NCI-H345 treated with DMSO at 0.1 percent for 48 hours (cell line): ENCODE results near the gene KNSTRN.

Experiments used
- DNase-seq: peaks from one replicate; lab custom pipeline; 2025; ENCODE audit not compliant: unreplicated experiment; lab: John Stamatoyannopoulos, UW

Gene KNSTRN

GRCh38 chr15:40392986-40393948, 10.7 kb downstream of the KNSTRN start:
- no peak for DNase-seq

GRCh38 chr15:40397688-40398412, 15.3 kb downstream of the KNSTRN start:
- no peak for DNase-seq

- no peak for DNase-seq
Measured at GRCh38 chr15:40398413-40398873, 15.9 kb downstream of the KNSTRN start.

- DNase-seq, result no peak
Measured at GRCh38 chr15:40399370-40399769, 16.8 kb downstream of the KNSTRN start.

GRCh38 chr15:40405501-40406381, 23.2 kb downstream of the KNSTRN start, which contains the start of gene IVD:
IVD (plus strand) TSS chr15:40405795; CDS start chr15:40405828, 33 bp downstream.
- DNase-seq, result peak; percentile 62

GRCh38 chr15:40407330-40407990, 24.9 kb downstream of the KNSTRN start:
- no peak for DNase-seq

GRCh38 chr15:40409366-40409765, 26.8 kb downstream of the KNSTRN start:
- no peak for DNase-seq

GRCh38 chr15:40410476-40410875, 28.0 kb downstream of the KNSTRN start:
- DNase-seq, result no peak

- no peak for DNase-seq
Measured at GRCh38 chr15:40412095-40412759, 29.7 kb downstream of the KNSTRN start.

GRCh38 chr15:40413036-40413435, 30.5 kb downstream of the KNSTRN start:
- no peak for DNase-seq

- DNase-seq, result no peak
Measured at GRCh38 chr15:40414816-40415215, 32.3 kb downstream of the KNSTRN start.

- DNase-seq, result no peak
Measured at GRCh38 chr15:40415226-40415625, 32.7 kb downstream of the KNSTRN start.

- no peak for DNase-seq
Measured at GRCh38 chr15:40416056-40416455, 33.5 kb downstream of the KNSTRN start.

GRCh38 chr15:40418126-40418525, 35.6 kb downstream of the KNSTRN start:
- DNase-seq, result no peak

GRCh38 chr15:40420071-40420713, 37.7 kb downstream of the KNSTRN start:
- no peak for DNase-seq

GRCh38 chr15:40420793-40421192, 38.3 kb downstream of the KNSTRN start:
- DNase-seq, result no peak

- no peak for DNase-seq
Measured at GRCh38 chr15:40421246-40422157, 39.0 kb downstream of the KNSTRN start.

GRCh38 chr15:40424483-40425115, 42.1 kb downstream of the KNSTRN start:
- no peak for DNase-seq
